ENCODE data around the gene FLT1. TPM values are rescaled to one million over a fixed set of nuclear protein-coding genes. Genes with fewer than 3 reads are reported as not detected.

FLT1 gene
- total and polyA plus RNA-seq, 11 donors: 13.1 to 73.2 (median 41.1) TPM

DNA sequence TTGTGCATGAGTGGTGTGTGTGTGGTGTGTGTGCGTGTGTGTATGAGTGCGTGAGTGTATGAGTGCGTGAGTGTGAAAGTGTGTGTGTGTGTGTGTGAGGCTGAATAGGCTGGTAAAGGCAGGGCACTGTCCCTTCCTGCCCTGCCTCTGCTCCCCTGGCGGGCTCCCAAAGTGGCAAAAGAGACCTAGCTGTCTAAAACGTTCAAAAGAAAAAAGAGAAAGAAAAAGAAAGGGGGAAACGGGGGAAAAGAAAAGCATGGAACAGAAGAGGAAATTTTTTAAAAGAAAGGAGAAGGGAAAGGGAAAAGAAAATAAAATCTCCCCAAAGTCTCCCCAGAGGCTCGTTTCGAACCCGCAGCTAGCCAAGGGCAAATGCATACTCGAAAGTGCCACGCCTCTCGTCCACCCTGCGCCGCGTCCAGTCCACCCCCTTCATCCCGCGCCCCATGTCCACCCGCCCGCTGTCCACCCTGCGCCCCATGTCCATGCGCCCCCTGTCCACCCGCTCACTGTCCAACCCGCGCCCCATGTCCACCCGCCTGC is 37.0 kb upstream of the FLT1 start:
- H3K4me1 ChIP-seq: peaks cover 0 to 32% (median 13%) of the 10 kb centered on the region in 12 donors
- no peaks in the 10 kb centered on the region for H3K9me3 ChIP-seq
- 4 to 9% (median 5%) methylated on average over 22 to 25 of the region's 25 CpGs for WGBS, 4 donors
- ATAC-seq: peak in 3 of 4 donors; percentile 6 to 28 (median 20)
- peak in 2 of 5 donors; percentile 38 to 69 for DNase-seq
- peaks cover 0 to 35% (median 15%) of the 10 kb centered on the region in 9 donors for H3K27me3 ChIP-seq
- no peaks in the 10 kb centered on the region for H3K36me3 ChIP-seq
- H3K27ac ChIP-seq: peak overlapping the region; percentile 20 to 90 (median 86)
- H3K4me3 ChIP-seq: peak overlapping the region; percentile 35 to 67 (median 58)
- TF ChIP-seq, protein P1, sequence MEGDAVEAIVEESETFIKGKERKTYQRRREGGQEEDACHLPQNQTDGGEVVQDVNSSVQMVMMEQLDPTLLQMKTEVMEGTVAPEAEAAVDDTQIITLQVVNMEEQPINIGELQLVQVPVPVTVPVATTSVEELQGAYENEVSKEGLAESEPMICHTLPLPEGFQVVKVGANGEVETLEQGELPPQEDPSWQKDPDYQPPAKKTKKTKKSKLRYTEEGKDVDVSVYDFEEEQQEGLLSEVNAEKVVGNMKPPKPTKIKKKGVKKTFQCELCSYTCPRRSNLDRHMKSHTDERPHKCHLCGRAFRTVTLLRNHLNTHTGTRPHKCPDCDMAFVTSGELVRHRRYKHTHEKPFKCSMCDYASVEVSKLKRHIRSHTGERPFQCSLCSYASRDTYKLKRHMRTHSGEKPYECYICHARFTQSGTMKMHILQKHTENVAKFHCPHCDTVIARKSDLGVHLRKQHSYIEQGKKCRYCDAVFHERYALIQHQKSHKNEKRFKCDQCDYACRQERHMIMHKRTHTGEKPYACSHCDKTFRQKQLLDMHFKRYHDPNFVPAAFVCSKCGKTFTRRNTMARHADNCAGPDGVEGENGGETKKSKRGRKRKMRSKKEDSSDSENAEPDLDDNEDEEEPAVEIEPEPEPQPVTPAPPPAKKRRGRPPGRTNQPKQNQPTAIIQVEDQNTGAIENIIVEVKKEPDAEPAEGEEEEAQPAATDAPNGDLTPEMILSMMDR (IDR thresholded peaks at IDR 0.05): no peak
- TF ChIP-seq POLR2A (IDR thresholded peaks at IDR 0.05): no peak
- intact Hi-C loops (cut with DNase I): loop anchor here in 8 of 10 donors (2.0 to 10.0 kb wide), 6 partner anchors 35 to 127 kb away; partner anchors contain the start of genes FLT1 (in 5 of the 8) and POMP (in 1 of the 8)

DNA sequence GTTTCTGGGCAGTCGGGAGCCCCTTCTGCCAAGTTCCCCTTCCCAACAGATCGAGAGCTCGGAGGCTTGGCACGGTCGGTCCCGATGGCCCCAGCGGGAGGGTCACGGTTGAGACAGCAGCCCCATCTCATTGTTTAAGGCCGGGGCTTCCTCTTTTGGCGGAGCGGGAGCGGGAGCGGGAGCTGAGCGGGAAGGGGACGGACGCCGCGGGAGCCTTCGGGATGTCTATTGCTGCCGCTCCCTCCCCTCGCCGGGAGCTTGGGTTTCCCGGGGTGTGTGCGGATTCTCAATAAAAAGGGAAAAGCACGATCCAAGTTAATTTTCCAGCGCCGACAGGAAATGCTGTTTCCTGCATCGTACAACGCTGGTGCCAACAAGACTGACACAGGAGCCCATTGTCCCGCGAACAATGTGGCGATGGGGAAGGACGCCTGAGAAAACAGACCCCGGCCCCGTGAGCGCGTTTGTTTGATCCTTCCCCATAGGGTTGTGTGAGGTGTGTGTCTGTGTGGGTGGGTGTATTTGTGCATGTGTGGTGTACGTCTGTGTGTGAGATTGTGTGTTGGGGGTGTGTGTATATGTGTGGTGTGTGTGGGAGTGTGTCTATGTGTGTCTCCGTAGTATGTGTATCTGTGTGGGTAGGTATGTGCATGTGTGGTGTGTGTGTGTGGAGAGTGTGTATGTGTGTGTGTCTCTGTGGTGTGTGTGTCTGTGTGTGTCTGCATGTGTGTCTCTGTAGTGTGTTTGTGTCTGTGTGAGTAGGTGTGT is 36.3 kb upstream of the FLT1 start:
- peak; percentile 40 to 83 (median 68) for ATAC-seq
- intact Hi-C loops (cut with DNase I): loop anchor here in 7 of 10 donors (2.0 to 10.0 kb wide), 5 partner anchors 34 to 128 kb away; partner anchors contain the start of genes FLT1 (in 3 of the 7) and POMP (in 1 of the 7)
- Histone ChIP-seq H3K4me1 (peaks cover 0 to 32% (median 13%) of the 10 kb centered on the region in 12 donors), H3K27me3 (peaks cover 0 to 35% (median 15%) of the 10 kb centered on the region in 9 donors), H3K27ac (peak overlapping the region; percentile 55 to 90 (median 86)), H3K4me3 (peak overlapping the region; percentile 1 to 67 (median 58)), H3K36me3 (no peaks in the 10 kb centered on the region), H3K9me3 (no peaks in the 10 kb centered on the region)
- DNase-seq: peak; percentile 72 to 82 (median 76)
- 1 to 3% (median 1%) methylated on average over 10 to 39 of the region's 39 CpGs for WGBS, 4 donors
- TF ChIP-seq, protein P1 (IDR thresholded peaks at IDR 0.05): no peak
- TF ChIP-seq POLR2A (IDR thresholded peaks at IDR 0.05): no peak

DNA sequence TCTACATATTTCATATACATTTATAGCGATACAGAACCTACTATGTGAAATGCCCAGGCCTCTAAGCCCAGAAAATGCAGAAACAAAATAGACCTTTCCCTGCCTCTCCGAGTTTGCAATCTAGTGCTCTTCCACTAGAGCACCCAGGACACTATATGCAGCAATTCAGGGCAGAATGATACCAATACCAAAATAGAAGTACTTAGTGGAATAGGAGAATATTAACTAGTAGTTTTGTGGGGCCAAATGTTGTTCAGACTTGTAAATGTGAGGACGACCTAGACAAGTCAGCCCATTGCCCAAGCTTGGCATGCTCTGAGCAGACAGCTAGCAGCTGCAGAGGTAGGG is 35.8 kb upstream of the FLT1 start:
- TF ChIP-seq, protein P1 (IDR thresholded peaks at IDR 0.05): peak in 1 of 12 donors; percentile 9
- TF ChIP-seq POLR2A (IDR thresholded peaks at IDR 0.05): no peak
- intact Hi-C loops (cut with DNase I): loop anchor here in 7 of 10 donors (2.0 to 10.0 kb wide), 5 partner anchors 33 to 128 kb away; partner anchors contain the start of genes FLT1 (in 3 of the 7) and POMP (in 1 of the 7)
- no peaks in the 10 kb centered on the region for H3K36me3 ChIP-seq
- WGBS, 4 donors: 36 to 44% (median 38%) methylated on average over 3 of the region's 3 CpGs
- H3K27me3 ChIP-seq: peaks cover 0 to 35% (median 15%) of the 10 kb centered on the region in 9 donors
- DNase-seq (no peak), ATAC-seq (no peak)
- H3K27ac ChIP-seq: peak overlapping the region; percentile 55 to 90 (median 85)
- no peaks in the 10 kb centered on the region for H3K9me3 ChIP-seq
- peaks cover 0 to 32% (median 13%) of the 10 kb centered on the region in 12 donors for H3K4me1 ChIP-seq
- H3K4me3 ChIP-seq: peak overlapping the region; percentile 1 to 67 (median 58)

DNA sequence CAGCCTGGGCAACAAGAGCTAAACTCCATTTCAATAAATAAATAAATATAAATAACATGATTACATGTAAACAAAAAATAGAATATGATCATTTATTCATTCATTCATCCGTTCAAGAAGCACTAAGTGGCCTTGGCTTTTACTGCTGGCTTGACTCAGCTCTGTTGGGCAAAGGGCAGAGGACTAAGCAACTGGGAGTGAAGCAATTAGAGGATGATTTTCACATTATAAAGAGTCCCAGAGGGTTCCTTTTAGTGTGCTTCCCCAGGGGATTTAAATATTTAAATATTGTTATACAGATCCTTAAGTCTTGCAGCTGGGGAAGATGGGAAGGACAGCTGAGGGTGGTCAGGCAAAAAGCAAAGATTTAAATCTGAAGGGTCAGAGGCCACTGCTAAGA is 34.9 kb upstream of the FLT1 start:
- Histone ChIP-seq H3K27me3 (peaks cover 0 to 35% (median 15%) of the 10 kb centered on the region in 9 donors), H3K36me3 (no peaks in the 10 kb centered on the region), H3K27ac (no peak overlapping the region), H3K4me3 (no peak overlapping the region), H3K4me1 (peaks cover 0 to 32% (median 13%) of the 10 kb centered on the region in 12 donors), H3K9me3 (no peaks in the 10 kb centered on the region)
- DNase-seq: no peak
- intact Hi-C loops (cut with DNase I): loop anchor here in 7 of 10 donors (2.0 to 10.0 kb wide), 5 partner anchors 33 to 129 kb away; partner anchors contain the start of genes FLT1 (in 3 of the 7) and POMP (in 1 of the 7)
- 83 to 92% (median 89%) methylated on average over 1 of the region's 1 CpG for WGBS, 4 donors
- no peak for TF ChIP-seq POLR2A (IDR thresholded peaks at IDR 0.05)
- TF ChIP-seq, protein P1 (IDR thresholded peaks at IDR 0.05): no peak
- no peak for ATAC-seq

Data from heart left ventricle (tissue), 16 donors.